ENCODE measurements around the gene CIRBP.
A peak's percentile ranks its signal among the peaks of the same experiment; 100 is the strongest.

DNA sequence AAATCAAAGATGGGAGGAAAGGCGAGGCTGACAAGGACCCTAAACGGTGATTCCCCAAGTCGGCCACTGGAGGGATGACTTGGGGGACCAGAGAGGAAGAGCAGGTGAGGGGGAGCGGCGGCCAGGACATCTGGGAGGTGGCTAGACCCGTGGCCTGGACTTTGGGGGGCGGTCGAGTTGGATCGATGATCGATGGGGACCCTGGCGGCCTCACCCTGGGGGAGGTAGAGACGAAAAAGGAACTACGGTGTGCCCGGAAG lies 7.7 kb upstream of the CIRBP start:
- TF ChIP-seq CTCF (IDR thresholded peaks at IDR 0.05; ENCODE audit: insufficient read depth, low read depth, low read length) = peak; percentile 5
- TF ChIP-seq EZH2 (IDR thresholded peaks at IDR 0.05; ENCODE audit: insufficient read depth, low read length) = no peak

All from astrocyte (in vitro differentiated cells and primary cell).